ENCODE results near the gene RTKN. TPM values are rescaled to one million over a fixed set of nuclear protein-coding genes. Genes with fewer than 3 reads are reported as not detected.
A peak's percentile ranks its signal among the peaks of the same experiment; 100 is the strongest.

The RTKN gene
- total and polyA plus RNA-seq, 2 of the 13 experiments (the other 11 are each of a cell fraction or from before 2014, with no cell fraction given) = 159 to 166 TPM

DNA sequence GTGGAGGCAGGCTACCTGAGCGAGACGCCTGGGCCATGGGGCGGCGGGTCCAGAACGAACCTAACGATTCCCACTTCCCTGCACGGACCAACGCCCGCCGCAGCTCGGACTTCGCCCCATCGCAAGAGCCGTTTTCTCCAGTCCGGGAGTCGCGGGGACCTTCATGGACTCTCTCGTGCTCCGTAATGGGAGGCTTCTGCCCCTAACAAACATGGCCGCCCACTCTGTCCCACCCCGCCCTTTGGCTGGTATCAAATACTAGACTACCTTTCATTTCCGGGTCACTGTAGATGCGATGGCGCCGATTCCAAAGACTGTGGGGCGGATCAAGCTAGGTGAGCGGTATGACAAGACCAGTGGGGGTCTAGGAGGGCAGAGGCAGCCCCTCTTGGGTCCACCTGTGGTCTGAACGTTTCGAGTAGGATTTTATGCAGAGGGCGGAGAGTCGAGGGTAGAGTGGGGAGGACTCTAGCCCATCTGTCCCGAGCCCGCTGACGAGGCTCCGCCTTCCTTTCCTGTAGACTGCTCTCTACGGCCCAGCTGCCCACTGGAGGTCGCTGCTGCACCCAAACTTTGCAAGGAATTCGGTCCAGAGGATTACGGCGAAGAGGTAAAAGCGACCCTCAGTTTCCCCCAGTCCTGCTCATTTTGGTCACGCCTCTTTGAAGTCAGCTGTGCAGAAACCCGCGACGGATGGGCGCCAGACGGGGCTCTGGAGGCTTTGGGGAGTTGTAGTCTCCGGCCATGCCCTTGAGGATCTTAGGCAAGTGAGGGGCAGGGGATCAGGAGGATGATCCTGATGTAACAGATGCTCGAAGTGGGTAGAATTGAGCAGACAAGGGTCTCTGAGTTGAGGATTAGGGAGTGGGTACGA lies 41.3 kb upstream of the RTKN start, which contains the start of the genes CCDC142 and TTC31 (continued):
- TF ChIP-seq IRF2 (CRISPR knock-in tag; IDR thresholded peaks at IDR 0.05) (peak; percentile 88), REL (CRISPR knock-in tag; conservative IDR thresholded peaks at IDR 0.05) (peak; percentile 23; the same call in 1 of the 2 replicates), ZMYM3 (CRISPR knock-in tag; IDR thresholded peaks at IDR 0.05) (no peak), SNAI1 (CRISPR knock-in tag; IDR thresholded peaks at IDR 0.05; ENCODE audit: borderline replicate concordance) (peak; percentile 96), DPF2 (CRISPR knock-in tag; IDR thresholded peaks at IDR 0.05; ENCODE audit: borderline replicate concordance, low read depth) (0 out of 2 replicates have a peak, but pooled peaks have one; percentile 8), ZNF768 (CRISPR knock-in tag; IDR thresholded peaks at IDR 0.05) (peak; percentile 34; the same call in 1 of the 2 replicates), SRY (CRISPR knock-in tag; IDR thresholded peaks at IDR 0.05) (peak; percentile 65; the same call in 1 of the 2 replicates), ZNF333 (CRISPR knock-in tag; IDR thresholded peaks at IDR 0.05; ENCODE audit: borderline replicate concordance) (peak; percentile 30; the same call in 1 of the 2 replicates), MEIS2 (CRISPR knock-in tag; IDR thresholded peaks at IDR 0.05) (peak; percentile 32; the same call in 1 of the 2 replicates), ZNF17 (CRISPR knock-in tag; IDR thresholded peaks at IDR 0.05) (no peak), MIER3 (CRISPR knock-in tag; IDR thresholded peaks at IDR 0.05; ENCODE audit: borderline replicate concordance) (peak; percentile 79; the same call in 1 of the 2 replicates), ATF7-NPFF (CRISPR knock-in tag; IDR thresholded peaks at IDR 0.05; ENCODE audit: low read depth) (no peak), LCORL (IDR thresholded peaks at IDR 0.05) (no peak), LCORL (CRISPR knock-in tag; IDR thresholded peaks at IDR 0.05) (peak; percentile 83)
- TF ChIP-seq, protein P1, sequence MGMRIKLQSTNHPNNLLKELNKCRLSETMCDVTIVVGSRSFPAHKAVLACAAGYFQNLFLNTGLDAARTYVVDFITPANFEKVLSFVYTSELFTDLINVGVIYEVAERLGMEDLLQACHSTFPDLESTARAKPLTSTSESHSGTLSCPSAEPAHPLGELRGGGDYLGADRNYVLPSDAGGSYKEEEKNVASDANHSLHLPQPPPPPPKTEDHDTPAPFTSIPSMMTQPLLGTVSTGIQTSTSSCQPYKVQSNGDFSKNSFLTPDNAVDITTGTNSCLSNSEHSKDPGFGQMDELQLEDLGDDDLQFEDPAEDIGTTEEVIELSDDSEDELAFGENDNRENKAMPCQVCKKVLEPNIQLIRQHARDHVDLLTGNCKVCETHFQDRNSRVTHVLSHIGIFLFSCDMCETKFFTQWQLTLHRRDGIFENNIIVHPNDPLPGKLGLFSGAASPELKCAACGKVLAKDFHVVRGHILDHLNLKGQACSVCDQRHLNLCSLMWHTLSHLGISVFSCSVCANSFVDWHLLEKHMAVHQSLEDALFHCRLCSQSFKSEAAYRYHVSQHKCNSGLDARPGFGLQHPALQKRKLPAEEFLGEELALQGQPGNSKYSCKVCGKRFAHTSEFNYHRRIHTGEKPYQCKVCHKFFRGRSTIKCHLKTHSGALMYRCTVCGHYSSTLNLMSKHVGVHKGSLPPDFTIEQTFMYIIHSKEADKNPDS (CRISPR knock-in tag; IDR thresholded peaks at IDR 0.05) = peak; percentile 88; the same call in 1 of the 2 replicates
- TF ChIP-seq, protein P2, sequence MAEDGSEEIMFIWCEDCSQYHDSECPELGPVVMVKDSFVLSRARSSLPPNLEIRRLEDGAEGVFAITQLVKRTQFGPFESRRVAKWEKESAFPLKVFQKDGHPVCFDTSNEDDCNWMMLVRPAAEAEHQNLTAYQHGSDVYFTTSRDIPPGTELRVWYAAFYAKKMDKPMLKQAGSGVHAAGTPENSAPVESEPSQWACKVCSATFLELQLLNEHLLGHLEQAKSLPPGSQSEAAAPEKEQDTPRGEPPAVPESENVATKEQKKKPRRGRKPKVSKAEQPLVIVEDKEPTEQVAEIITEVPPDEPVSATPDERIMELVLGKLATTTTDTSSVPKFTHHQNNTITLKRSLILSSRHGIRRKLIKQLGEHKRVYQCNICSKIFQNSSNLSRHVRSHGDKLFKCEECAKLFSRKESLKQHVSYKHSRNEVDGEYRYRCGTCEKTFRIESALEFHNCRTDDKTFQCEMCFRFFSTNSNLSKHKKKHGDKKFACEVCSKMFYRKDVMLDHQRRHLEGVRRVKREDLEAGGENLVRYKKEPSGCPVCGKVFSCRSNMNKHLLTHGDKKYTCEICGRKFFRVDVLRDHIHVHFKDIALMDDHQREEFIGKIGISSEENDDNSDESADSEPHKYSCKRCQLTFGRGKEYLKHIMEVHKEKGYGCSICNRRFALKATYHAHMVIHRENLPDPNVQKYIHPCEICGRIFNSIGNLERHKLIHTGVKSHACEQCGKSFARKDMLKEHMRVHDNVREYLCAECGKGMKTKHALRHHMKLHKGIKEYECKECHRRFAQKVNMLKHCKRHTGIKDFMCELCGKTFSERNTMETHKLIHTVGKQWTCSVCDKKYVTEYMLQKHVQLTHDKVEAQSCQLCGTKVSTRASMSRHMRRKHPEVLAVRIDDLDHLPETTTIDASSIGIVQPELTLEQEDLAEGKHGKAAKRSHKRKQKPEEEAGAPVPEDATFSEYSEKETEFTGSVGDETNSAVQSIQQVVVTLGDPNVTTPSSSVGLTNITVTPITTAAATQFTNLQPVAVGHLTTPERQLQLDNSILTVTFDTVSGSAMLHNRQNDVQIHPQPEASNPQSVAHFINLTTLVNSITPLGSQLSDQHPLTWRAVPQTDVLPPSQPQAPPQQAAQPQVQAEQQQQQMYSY (CRISPR knock-in tag; IDR thresholded peaks at IDR 0.05) = no peak
- TF ChIP-seq, protein P3, sequence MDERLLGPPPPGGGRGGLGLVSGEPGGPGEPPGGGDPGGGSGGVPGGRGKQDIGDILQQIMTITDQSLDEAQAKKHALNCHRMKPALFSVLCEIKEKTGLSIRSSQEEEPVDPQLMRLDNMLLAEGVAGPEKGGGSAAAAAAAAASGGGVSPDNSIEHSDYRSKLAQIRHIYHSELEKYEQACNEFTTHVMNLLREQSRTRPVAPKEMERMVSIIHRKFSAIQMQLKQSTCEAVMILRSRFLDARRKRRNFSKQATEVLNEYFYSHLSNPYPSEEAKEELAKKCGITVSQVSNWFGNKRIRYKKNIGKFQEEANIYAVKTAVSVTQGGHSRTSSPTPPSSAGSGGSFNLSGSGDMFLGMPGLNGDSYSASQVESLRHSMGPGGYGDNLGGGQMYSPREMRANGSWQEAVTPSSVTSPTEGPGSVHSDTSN (CRISPR knock-in tag; IDR thresholded peaks at IDR 0.05) = peak; percentile 37; the same call in 1 of the 2 replicates
- TF ChIP-seq, protein P4, sequence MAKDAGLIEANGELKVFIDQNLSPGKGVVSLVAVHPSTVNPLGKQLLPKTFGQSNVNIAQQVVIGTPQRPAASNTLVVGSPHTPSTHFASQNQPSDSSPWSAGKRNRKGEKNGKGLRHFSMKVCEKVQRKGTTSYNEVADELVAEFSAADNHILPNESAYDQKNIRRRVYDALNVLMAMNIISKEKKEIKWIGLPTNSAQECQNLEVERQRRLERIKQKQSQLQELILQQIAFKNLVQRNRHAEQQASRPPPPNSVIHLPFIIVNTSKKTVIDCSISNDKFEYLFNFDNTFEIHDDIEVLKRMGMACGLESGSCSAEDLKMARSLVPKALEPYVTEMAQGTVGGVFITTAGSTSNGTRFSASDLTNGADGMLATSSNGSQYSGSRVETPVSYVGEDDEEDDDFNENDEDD (CRISPR knock-in tag; IDR thresholded peaks at IDR 0.05; ENCODE audit: borderline replicate concordance) = peak; percentile 78
- TF ChIP-seq, protein P5, sequence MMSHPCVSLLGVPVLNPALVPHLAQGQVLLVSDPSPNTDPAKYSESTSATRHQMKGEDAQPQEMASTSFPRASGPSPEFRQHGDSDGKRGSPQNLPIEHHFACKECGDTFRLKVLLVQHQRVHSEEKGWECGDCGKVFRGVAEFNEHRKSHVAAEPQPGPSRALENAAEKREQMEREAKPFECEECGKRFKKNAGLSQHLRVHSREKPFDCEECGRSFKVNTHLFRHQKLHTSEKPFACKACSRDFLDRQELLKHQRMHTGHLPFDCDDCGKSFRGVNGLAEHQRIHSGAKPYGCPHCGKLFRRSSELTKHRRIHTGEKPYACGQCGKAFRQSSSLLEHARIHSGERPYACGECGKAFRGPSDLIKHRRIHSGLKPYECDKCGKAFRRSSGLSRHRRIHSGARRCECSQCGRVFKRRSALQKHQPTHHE (CRISPR knock-in tag; IDR thresholded peaks at IDR 0.05; ENCODE audit: borderline replicate concordance) = 0 out of 2 replicates have a peak, but pooled peaks have one; percentile 21
